HuH-7 (cell line): Measurements from ENCODE around the gene LAMA4.

ENCODE experiments used
- DNase-seq: peaks from one replicate; pipeline ENCODE4 v3.0.0; 2011; ENCODE audit warnings: low spot score

Gene LAMA4

DNA sequence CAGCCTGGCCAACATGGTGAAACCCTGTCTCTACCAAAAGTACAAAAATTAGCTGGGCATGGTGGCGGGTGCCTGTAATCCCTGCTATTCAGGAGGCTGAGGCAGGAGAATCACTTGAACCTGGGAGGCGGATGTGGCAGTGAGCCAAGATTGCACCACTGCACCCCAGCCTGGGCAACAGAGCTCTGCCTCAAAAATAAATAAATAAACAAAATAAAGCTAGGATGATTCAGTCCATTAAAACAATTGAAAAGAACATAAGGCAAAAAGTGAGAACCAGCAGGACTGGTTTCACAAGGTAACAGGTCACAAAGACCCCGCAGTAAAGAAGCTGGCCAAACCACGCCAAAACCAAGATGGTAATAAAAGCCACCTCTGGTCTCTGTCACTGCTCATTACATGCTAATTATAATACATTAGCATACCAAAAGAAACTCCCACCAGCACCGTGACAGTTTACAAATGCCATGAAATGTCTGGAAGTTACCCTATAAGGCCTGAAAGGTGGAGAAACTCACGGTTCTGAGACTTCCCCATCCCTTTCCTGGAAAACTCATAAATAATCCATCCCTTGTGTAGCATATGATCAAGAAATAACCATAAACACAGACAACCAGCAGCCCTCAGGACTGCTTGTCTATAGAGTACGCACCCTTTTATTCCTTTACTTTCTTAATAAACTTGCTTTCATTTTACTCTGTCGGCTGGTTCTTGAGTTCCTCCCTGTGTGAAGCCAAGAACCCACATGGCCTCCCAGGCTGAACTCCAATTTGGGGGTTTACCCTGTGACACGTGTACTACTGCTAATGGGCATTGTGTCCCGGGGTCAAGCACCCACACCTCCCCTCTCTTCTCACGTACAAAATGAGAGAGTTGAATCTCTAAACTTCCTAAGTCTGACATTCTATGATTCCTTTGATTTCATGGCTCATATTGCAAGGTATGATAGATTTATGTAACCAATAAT is 10.2 kb downstream of the LAMA4 start:
- no peak for DNase-seq

DNA sequence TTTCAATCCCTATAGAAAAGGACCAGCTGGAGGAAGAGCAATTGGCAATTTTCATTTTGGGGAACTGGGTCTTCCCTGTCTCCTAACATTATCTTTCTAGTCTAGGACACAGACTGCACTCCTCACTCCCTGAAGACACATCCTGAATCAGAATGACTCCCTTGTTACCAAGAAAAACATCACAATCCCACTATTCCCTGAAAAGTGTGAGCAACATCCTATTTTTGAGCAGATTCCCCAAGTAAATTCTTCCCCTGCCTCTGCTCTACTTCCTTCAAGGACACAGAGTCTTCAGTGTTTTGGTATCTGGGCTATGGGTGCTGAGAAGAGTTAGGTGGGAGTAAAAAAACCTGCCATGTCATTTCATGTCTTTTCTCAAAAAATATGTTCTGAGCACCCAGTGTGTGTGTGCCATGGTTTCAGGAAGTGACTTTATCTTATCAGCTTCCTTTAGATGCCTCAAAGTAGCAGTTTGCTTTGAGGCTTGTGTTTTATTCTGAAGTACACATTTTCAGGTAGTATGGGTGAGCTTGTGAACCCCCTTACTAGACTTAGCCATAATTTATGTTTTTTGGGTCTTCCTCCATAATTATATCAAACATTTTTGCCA is 12.4 kb downstream of the LAMA4 start:
- DNase-seq = no peak

- no peak for DNase-seq
These were observed 16.8 kb downstream of the LAMA4 start for GRCh38 chr6:112237595-112237994.

DNA sequence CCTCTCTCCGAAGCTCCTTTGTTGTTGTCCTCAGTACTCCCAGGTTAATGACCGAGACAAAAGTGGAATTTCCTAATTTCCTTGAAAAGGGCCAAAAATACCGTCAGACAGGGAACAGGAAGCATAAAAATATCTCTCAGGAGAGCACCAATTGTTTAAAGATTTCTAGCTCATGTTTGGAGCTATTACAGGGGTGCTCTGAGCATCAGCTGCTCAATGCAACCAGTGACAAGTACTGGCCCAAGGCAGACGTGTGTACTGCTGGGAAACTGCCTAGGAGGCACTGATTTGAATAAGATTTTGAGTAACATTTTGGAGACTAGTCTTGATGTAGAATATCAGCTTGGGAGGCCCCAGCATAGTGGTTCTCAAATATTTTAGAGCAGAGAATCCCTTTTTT is 17.3 kb downstream of the LAMA4 start:
- no peak for DNase-seq

- no peak for DNase-seq
These were observed 18.4 kb downstream of the LAMA4 start for GRCh38 chr6:112235956-112236355.

DNA sequence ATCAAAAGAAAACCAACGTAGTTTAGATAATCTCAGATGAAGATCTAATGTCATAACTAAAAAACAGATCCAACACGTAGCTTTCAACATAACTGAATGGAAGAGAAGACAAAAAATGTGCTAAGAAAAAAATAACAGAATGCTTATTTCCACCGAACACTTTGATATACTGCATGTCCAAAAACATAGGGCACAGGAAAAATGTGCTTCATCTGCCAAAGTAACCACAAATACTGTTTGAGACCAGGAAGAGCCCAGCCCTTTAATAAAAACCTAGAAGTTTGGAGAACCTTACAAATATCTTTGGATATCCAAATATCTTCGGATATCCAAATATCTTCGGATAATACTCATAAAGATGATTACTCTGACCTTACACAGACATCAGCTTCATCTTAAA is 19.8 kb downstream of the LAMA4 start:
- no peak for DNase-seq

DNA sequence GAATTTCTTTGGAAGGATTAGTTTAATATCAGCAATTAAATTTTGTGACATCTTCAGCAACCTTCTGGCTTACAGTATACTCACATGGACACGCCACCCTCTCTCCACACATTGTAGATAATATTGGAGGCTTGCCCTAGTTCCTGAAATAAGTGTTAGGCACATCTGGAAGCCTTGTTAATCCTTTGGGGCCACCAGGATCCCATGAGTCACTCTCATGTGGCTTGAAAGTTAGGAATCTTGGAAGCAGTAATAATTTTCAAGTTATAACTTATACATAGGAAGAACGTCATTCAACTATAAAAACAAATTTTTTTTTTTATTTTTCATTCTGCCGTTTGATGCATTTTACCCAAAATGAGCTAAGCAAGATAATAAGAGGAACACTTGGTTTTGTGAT is 20.5 kb downstream of the LAMA4 start:
- DNase-seq = no peak

DNA sequence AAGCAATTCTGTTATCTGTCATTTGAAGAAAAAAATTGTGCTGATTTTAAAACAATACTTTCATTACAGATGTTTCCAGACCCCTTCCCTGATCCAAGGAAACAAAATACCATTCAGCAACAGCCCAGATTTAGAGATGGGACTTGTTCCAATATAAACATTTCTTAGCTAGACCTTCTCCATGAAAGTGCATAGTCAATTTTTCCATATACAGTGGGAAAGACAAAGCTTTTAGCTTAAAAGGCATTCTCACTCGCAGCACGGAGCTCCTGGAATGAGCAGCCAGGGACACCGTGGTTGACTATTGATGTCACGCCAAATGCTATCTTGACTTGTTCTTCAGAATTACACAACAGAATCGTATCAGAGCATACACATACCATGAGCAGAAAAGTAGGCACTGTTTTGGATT is 21.5 kb downstream of the LAMA4 start:
- DNase-seq = no peak

GRCh38 chr6:112231594-112232060 is 22.7 kb downstream of the LAMA4 start:
- DNase-seq = no peak

GRCh38 chr6:112231164-112231563 is 23.2 kb downstream of the LAMA4 start:
- no peak for DNase-seq

DNA sequence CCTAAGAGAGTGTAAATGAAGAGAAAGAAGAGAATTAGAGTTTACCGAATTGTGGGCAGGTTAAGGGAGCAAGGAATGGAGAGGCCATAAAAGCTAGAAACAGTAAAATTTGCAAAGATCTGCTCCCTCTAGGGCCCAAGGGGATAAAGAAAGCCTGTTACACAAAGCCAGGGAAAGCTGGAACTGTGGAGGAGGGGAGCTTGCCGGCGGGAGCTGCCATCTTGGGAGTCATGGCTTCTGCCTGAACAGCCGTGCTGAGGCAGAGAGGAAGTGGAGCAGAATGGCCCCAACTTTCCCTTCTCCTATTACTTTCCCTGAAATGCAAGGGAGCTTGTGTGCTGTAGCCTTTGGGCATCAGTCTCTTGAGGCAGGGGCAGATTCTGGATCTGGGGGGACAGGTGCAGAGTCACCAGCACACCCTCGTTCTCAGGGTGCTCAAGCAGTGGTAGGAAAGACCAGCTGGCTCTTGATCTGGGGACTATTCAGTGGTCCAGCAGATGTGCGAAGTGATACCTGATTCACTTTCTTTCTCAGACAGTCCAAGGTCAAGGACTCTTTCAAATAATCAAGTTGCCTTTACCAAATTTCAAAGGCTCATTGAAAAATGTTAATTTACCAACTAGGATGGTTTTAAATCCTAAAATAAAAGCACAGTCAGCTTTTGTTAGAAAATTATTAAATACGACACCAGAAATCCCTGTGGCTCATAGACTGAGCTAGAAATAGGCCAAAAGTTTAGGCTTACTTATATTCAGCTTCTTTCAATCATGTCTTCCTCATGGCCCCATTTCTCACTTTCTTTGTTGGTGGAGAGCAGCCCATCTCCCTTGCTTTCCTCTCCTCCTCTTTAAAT is 25.7 kb downstream of the LAMA4 start:
- DNase-seq = no peak

- no peak for DNase-seq
These were observed 26.4 kb downstream of the LAMA4 start for GRCh38 chr6:112227992-112228391.

DNA sequence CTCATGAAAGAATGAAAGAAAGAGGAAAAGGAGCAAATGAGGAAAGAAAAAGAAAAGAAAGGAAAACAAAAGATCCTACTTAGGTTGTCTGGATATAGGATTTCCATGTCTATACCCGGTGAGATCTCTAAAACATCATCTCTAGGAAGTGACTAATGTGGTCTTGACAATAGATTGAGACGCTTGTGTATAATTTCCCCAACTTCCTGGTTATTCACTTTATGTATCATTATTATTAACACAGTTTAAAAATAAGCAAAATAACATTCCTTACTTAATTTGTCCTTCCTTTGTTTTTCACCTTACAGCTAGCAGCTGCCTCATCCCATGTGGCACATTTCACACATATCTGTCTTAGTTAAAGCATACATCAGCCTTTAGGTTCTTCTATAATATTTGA is 27.0 kb downstream of the LAMA4 start:
- no peak for DNase-seq

GRCh38 chr6:112225691-112226090 is 28.7 kb downstream of the LAMA4 start:
- no peak for DNase-seq

GRCh38 chr6:112224088-112224487 is 30.3 kb downstream of the LAMA4 start:
- DNase-seq = no peak

- no peak for DNase-seq
These were observed 31.1 kb downstream of the LAMA4 start for GRCh38 chr6:112223070-112223861.

- DNase-seq = no peak
These were observed 32.1 kb downstream of the LAMA4 start for GRCh38 chr6:112221981-112222852.

- DNase-seq = no peak
These were observed 32.8 kb downstream of the LAMA4 start for GRCh38 chr6:112221561-112221960.

- no peak for DNase-seq
These were observed 35.8 kb downstream of the LAMA4 start for GRCh38 chr6:112218563-112218962.
